Thyroid gland (tissue), 4 donors: ENCODE results near the gene PHTF2. TPM values are rescaled to one million over a fixed set of nuclear protein-coding genes. Genes with fewer than 3 reads are reported as not detected.

Experiments used
- DNase-seq, 2 donors: peaks; one replicate each; pipeline ENCODE4 v3.0.0-alpha.2; 2019
- H3K27ac ChIP-seq, 3 donors: fragments of 200-600 bp; sonication (generic); 1 replicate in 2 of 3; 2 replicates in 1 of 3; pipeline ENCODE4 v1.5.1; 2016 to 2019; ENCODE audit warnings: mild to moderate bottlenecking in 1 of 3, moderate library complexity in 1 of 3
- H3K27me3 ChIP-seq: fragments of 200-600 bp; sonication (generic); one replicate; pipeline ENCODE4 v1.5.1; 2019
- H3K36me3 ChIP-seq, 2 donors: fragments of 200-600 bp; sonication (generic); one replicate each; pipeline ENCODE4 v1.5.1; 2016 to 2019
- H3K4me1 ChIP-seq, 2 donors: fragments of 200-600 bp; sonication (generic); one replicate each; pipeline ENCODE4 v1.5.1; 2017 to 2019
- H3K4me3 ChIP-seq, 3 donors: fragments of 200-600 bp; sonication (generic); replicated peaks in 1 of 3; 1 replicate in 2 of 3; 2 replicates in 1 of 3; pipeline ENCODE4 v1.5.1; 2016; ENCODE audit warnings: mild to moderate bottlenecking in 1 of 3
- H3K9me3 ChIP-seq: fragments of 200-600 bp; sonication (generic); one replicate; pipeline ENCODE4 v1.5.1; 2017
- CTCF ChIP-seq, 6 experiments: fragments of 200-600 bp in 3 of 6; fragments of 450-650 bp in 3 of 6; sonication (generic) in 3 of 6; IDR thresholded peaks; one replicate each; pipeline ENCODE4 v1.5.1; 2016 to 2019; ENCODE audit warnings: antibody characterized with exemption in 6 of 6, mild to moderate bottlenecking in 2 of 6, inconsistent platforms in 1 of 6, moderate library complexity in 1 of 6
- POLR2A ChIP-seq, 2 donors: fragments of 450-650 bp; IDR thresholded peaks; one replicate each; pipeline ENCODE4 v1.6.1; 2017; ENCODE audit warnings: antibody characterized with exemption in 2 of 2, mild to moderate bottlenecking in 2 of 2, moderate library complexity in 1 of 2
- WGBS, 2 donors: methylation state at CpG; one replicate each; pipeline ENCODE4 v1.1.5; 2017; 5-methylcytosine and 5-hydroxymethylcytosine counted together
- intact Hi-C: fragments of 100-400 bp; cut with DNase I; formaldehyde crosslinking; loops from one replicate; pipeline ENCODE4 v1.15.1; 2023
- total RNA-seq, 4 donors: library from RNA; depleted of rRNA; stranded (reverse); fragments of >200 nt; gene quantifications; one replicate each; pipeline ENCODE4 v1.2.3, GENCODE V29; 2016

PHTF2 gene
- total RNA-seq, 4 donors from 2014 or later, result 15.3 to 28.3 (median 25.3) TPM

GRCh38 chr7:77888998-77889397, 90.4 kb downstream of the PHTF2 start:
- WGBS, 2 donors, result 98 to 100% methylated on average over 1 of the region's 1 CpG
- DNase-seq, result no peak
- no peaks in the 10 kb centered on the region for H3K27me3 ChIP-seq
- H3K27ac ChIP-seq, result no peak overlapping the region
- no peak overlapping the region for H3K4me3 ChIP-seq
- H3K36me3 ChIP-seq, result no peaks in the 10 kb centered on the region
- H3K9me3 ChIP-seq, result no peaks in the 10 kb centered on the region
- TF ChIP-seq CTCF (IDR thresholded peaks at IDR 0.05), result no peak
- TF ChIP-seq POLR2A (IDR thresholded peaks at IDR 0.05), result no peak
- peaks cover 2 to 6% of the 10 kb centered on the region in 2 donors for H3K4me1 ChIP-seq
- intact Hi-C loops, result no loop called here

- Histone ChIP-seq H3K4me3 (no peak overlapping the region), H3K9me3 (no peaks in the 10 kb centered on the region), H3K27me3 (no peaks in the 10 kb centered on the region), H3K27ac (no peak overlapping the region), H3K36me3 (no peaks in the 10 kb centered on the region), H3K4me1 (peaks cover 6% of the 10 kb centered on the region in 2 donors)
- no peak for DNase-seq
- TF ChIP-seq POLR2A (IDR thresholded peaks at IDR 0.05), result no peak
- no peak for TF ChIP-seq CTCF (IDR thresholded peaks at IDR 0.05)
- intact Hi-C loops, result no loop called here
- 55 to 69% methylated on average over 3 of the region's 3 CpGs for WGBS, 2 donors
These were observed 95.2 kb downstream of the PHTF2 start for GRCh38 chr7:77893813-77894212.

- DNase-seq, result no peak
- Histone ChIP-seq H3K9me3 (no peaks in the 10 kb centered on the region), H3K4me3 (no peak overlapping the region), H3K36me3 (no peaks in the 10 kb centered on the region), H3K4me1 (peaks cover 6% of the 10 kb centered on the region in 2 donors), H3K27me3 (no peaks in the 10 kb centered on the region), H3K27ac (no peak overlapping the region)
- TF ChIP-seq CTCF (IDR thresholded peaks at IDR 0.05), result no peak
- TF ChIP-seq POLR2A (IDR thresholded peaks at IDR 0.05), result no peak
- intact Hi-C loops, result no loop called here
- WGBS, 2 donors, result 95 to 96% methylated on average over 2 of the region's 2 CpGs
These were observed 96.1 kb downstream of the PHTF2 start for GRCh38 chr7:77894574-77895091.

GRCh38 chr7:77895905-77896304, 97.3 kb downstream of the PHTF2 start:
- Histone ChIP-seq H3K4me3 (no peak overlapping the region), H3K4me1 (peaks cover 6% of the 10 kb centered on the region in 2 donors), H3K27ac (no peak overlapping the region), H3K36me3 (no peaks in the 10 kb centered on the region), H3K9me3 (no peaks in the 10 kb centered on the region), H3K27me3 (no peaks in the 10 kb centered on the region)
- intact Hi-C loops, result no loop called here
- DNase-seq, result no peak
- TF ChIP-seq POLR2A (IDR thresholded peaks at IDR 0.05) (no peak), CTCF (IDR thresholded peaks at IDR 0.05) (no peak)
- 97 to 98% methylated on average over 3 of the region's 3 CpGs for WGBS, 2 donors

GRCh38 chr7:77897004-77897547, 98.5 kb downstream of the PHTF2 start:
- intact Hi-C loops, result no loop called here
- TF ChIP-seq POLR2A (IDR thresholded peaks at IDR 0.05) (no peak), CTCF (IDR thresholded peaks at IDR 0.05) (no peak)
- no peak overlapping the region for H3K27ac ChIP-seq
- H3K36me3 ChIP-seq, result no peaks in the 10 kb centered on the region
- WGBS, 2 donors, result 97 to 98% methylated on average over 1 of the region's 1 CpG
- DNase-seq, result no peak
- no peaks in the 10 kb centered on the region for H3K27me3 ChIP-seq
- H3K9me3 ChIP-seq, result no peaks in the 10 kb centered on the region
- peaks cover 6% of the 10 kb centered on the region in 2 donors for H3K4me1 ChIP-seq
- H3K4me3 ChIP-seq, result no peak overlapping the region
